ENCODE measurements around the gene FSHB.
"Not testable (repeated sequence)": the region's sequence is repeated elsewhere in the genome, so short reads cannot be mapped to it uniquely, and the experiment has no call there.

The FSHB gene

DNA sequence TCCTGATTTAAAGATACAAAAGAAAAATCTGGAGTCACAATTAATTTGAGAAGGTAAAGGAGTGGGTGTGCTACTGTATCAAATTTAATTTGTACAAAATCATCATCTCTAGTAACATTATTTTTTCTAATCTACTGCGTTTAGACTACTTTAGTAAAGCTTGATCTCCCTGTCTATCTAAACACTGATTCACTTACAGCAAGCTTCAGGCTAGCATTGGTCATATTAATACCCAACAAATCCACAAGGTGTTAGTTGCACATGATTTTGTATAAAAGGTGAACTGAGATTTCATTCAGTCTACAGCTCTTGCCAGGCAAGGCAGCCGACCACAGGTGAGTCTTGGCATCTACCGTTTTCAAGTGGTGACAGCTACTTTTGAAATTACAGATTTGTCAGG lies at the start of gene FSHB:
FSHB (plus strand) TSS at position 301 of the 400 bp plus-strand sequence. CDS start 889 bp downstream, outside the sequence.
- DNase-seq = no peak

DNA sequence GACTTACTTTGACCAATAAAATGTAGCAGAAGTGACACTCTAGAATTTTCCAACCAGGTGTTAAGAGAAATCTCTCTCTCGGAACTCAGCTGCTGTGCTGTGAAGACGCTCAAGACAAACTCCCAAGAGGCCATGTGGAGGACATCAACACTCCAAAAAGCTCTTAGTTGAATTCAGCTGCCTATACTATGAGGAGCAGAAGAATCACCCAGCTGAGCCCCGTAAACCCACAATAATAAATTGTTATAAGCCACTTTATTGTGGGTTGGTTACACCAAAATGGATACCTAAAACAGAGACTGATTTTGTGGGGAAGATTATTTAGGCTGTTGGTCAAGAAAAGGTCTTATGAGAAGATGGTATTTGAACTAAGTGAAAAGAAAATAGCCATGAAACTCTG lies 44.1 kb upstream of the FSHB start:
- no peak for DNase-seq

DNA sequence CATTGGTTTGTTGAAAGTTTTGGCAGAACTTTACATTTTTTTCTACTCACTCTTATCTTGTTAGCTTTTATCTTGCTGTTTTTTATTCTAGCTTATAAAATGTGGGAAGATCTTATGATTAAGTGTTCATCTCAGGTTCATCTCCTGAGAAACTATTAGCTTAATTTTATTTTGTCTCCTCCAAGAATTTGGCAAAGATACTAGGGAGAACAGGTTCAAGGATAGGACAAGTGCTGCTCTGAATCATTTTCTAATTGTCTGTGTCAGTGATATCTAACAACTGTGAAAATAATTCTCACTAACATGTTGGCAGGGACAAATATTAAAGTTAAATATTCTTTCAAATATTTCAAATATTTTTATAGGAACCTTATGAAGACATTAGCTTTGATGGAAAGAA lies 38.2 kb upstream of the FSHB start:
- no peak for DNase-seq

DNA sequence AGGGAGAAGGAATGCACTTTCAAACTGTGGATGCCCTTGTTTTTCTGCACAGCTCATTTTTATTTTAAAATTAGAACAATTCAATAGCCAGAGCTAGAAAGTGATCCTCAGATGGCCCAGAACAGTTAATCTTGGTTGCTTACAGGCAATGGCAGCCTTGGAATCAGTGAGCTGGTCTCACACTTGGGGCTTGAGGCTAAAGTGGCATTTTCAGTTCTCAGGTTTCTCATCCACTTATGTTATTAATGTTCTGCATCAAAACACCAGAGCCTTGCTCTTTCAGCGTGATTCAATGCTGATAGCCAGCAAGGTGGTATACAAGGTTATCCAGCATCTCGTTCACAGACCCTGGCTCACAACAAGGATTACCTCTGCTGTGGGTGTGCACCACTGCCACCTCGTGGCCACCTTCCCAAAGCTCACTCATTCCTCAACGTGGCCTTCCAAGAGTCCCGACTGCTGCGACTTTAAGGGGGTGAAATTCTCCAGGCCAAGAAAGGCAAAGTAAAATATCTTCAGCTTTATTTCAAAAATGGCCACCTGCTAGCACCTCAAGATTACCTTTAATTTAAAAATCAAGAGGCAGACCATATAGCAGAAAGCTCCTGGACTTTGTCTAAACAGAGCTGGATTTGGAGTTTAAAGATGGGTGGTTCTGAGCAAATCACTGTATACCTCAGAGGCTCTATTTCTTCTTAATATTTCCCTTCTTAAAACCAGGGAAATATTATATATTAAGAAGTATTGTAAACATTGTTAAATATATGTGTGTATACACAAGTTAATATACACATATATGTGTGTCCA lies 34.2 kb upstream of the FSHB start:
- peak; percentile 42 for DNase-seq

DNA sequence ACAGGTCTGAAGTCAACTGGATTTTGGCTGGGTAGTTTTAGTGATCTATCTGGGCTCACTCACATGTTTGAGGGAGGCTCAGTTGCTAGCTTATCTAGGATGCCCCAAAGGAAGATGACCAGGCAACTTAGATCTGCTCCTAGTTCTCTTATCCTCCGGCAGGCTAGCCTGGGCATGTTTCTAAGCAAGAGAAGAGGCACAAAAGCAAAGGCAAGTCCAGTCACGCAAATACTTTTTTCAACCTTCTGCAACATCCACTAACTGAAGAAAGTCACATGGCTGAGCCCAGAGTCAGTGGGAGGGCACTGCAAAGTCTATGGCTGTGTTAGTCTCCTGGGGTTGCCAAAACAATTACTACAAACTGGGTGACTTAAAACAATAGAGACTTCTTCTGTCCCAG lies 32.9 kb upstream of the FSHB start:
- DNase-seq = no peak

DNA sequence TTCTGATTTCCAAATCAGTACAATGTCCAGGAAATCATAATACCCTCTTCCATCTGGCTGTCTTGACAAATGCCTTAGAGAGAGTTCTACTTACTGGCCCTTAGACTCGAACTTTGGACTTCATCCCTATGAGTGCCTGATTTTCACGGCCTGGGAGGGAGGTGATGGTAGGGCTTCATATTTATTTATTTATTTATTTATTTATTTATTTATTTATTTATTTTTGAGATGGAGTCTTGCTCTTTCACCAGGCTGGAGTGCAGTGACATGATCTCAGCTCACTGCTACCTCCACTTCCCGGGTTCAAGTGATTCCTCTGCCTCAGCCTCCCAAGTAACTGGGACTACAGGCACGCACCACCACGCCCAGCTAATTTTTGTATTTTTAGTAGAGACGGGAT lies 27.8 kb upstream of the FSHB start:
- not testable (repeated sequence) for DNase-seq

DNA sequence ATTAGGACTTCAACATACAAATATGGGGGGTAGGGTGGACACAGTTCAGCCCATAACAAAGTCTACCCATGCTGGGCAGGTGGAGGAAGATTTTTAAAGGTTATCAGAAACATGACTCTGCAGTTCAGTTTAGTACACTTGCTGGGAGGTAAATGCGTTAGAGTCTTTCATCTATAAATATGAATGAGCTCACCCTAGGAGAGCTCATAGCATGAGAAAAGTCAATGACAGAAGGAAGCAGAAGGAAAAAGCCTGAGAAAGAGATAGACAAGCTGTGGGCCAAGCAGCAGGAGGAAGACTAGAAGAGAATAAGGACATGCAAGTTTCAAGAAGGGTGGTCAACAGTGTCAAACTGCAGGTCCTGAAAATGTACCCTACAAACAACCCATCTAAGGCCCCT lies 27.0 kb upstream of the FSHB start:
- DNase-seq = no peak

DNA sequence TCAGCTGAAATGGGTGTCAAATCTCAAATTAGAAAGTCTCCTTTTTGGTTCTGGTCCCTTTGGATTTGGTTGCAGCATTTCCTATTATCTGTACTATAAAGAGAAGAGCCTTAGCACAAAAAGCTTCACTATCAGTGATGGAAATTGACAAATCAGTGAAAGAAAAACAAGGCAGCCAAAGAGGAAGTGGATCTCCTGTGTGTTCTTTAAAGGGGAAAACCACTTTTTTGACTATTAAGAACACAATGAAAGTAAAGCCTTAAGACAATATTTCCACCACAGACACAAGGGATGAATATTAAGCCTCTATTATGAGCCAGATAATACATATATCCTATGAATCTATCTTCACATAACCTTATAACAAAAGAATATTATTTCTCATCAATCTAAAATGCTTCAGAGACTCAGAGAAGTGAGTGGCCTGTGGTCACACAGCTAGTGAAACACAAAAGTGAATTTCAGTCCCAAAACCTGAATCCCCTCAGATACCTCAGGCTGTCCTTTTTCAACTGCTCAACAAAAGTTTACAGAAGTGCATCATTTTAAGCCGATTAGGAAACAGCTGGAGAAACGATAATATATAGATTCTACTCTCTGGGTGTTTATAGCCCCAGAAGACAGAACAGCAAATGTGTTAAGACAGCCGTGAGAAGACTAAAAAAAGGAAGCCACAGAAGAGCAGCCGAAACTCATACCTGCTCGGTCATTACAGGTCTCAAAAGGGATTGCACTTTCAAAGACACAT lies 24.4 kb upstream of the FSHB start:
- DNase-seq = no peak

DNA sequence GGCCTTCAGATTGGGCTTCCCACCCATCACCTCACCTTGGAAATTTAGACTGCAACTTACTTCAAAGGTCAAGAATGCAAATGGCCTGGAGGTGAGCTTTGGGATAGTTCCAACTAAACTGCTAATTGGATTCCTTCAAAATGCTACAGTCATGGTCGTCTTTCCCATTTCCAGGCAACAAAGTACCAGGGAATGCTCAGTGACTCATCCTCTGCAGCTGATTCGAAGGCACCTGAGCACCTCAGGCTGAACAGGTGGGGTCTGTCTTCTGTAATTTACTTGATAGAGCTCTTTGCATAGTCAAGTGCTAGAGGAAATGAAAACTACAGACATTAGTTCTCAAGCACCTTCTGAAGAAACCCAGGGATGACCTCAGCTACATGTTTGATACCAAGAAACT lies 20.5 kb upstream of the FSHB start:
- no peak for DNase-seq

DNA sequence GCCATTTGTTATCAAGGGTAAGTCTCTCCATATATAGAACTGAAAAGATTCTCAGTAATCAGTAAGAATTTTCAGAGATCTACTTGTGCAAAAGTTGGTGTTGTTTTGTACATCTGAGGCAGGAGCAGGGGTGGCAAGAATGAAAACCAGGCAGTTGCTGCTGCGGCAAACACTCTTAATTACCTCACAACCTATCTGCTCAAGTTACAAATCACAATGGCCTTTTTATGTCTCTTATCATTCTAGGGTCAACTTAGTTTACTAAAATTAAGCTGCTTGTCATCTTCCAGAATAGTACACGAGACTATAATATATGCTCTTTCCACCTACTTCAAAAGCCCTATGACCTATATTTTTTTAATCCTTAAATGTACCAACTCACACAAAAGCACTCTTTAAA lies 14.3 kb upstream of the FSHB start:
- DNase-seq = no peak

DNA sequence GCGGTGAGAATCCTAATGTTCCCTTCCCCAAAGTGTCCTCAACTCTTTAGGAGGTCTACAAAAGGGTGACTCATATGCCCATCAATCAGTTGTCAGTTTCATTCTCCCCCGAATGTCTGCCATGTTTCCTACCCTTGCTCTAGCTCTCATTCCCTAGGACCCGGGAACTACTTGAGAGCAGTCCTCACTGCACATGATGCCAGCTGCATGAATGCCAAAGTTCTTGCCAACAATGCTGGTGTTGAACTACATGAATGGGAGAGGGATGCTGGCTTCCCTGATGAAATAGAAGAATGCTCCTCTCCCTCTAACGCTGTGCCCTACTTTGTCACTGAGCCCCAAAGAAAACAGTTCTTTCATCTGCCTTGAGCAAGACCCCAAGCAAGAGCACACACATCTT lies 12.5 kb upstream of the FSHB start:
- DNase-seq = no peak

DNA sequence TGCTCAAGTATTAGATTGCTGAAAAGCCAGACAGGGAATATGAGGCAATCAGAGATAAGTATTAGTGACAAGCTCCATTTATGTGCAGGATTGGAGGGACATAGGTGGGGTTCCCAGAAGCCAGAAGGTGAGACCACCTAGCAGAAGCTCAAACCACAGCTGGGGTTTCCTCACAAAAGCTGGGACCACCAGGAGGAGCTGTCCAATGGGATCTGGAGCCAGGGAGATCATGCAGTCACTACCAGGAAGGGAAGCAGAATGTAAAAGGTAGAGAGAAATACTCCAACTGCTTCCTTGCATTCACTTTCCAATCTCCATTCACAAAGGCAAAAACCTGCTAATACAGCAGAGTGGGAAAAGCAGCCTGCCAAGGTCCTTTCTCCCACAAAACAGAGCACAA lies 5.2 kb upstream of the FSHB start:
- DNase-seq = no peak

DNA sequence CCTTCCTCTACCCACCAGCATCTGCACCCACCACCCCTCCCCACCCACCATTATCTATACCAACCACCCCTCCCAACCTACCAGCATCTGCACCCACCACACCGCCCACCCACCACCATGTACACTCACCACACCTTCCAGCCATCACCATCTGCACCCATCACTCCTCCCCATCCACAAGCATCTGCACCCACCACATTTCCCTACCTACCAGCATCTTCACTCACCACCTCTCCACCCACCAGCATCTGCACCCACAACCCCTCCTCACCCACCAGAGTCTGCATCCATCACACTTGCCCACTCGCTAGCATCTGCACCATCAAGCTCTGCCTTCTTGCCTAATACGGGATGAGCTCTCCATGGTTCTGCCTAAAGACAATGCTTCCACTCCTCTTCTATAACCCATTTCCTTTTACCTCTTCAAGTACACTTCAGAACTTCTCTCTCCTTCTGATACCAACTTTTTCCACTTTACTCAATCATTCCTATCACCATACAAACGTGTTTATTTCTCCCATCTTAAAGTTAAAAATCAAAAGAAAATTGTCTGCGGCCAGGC lies 2.4 kb upstream of the FSHB start:
- no peak for DNase-seq

DNA sequence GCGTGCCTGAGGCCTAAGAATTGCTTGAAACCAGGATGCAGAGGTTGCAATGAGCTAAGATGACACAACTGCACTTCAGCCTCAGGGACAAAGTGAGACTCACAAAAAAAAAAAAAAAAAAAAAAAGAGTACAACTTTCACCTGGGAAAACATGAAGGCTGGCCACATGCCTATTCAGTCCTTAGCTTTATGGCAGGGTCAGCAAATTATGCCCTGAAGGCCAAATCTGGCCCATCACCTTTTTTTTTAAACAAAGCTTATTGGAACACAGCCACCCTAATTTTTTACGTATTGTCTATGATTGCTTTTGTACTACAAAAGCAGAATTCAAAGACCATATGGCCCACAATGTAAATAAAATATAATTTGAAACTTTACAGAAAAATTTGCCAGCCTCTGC lies 8.2 kb downstream of the FSHB start:
- no peak for DNase-seq

DNA sequence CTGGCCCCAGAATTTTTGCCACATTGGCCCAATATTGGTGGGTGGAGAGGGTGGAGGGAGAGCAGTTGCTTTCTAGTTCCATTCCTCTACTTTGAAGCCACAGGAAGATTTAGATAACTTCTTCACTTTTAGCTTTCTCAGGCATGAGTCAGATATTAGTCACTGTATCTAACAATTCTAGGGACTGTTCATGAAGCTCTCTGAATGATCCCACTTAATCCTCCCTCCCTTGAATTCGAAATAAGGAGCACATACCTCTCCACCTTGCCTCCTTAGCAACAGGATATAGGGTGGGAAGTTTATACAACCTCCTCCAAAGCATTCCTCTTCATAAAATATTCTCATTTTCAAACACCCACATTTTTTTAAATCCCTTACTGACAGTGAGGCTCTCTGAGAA lies 13.5 kb downstream of the FSHB start:
- no peak for DNase-seq

DNA sequence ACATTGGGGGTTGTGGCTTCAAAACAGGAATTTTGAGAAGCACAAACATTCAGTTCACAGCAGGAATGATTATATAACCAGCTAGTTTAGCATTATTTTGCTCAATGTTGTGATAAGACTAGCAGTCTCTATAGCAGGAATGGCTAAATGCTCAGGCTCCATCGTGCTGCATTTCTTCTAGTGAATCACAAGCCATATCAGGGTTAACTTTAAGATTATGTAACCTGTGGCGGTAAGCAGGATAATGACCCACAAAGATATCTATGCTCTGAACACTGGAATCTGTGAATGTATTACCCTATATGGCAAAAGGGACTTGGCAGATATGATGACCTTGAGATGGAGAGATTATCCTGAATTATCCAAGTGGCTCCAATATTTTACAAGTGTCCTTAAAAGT lies 14.8 kb downstream of the FSHB start:
- no peak for DNase-seq

DNA sequence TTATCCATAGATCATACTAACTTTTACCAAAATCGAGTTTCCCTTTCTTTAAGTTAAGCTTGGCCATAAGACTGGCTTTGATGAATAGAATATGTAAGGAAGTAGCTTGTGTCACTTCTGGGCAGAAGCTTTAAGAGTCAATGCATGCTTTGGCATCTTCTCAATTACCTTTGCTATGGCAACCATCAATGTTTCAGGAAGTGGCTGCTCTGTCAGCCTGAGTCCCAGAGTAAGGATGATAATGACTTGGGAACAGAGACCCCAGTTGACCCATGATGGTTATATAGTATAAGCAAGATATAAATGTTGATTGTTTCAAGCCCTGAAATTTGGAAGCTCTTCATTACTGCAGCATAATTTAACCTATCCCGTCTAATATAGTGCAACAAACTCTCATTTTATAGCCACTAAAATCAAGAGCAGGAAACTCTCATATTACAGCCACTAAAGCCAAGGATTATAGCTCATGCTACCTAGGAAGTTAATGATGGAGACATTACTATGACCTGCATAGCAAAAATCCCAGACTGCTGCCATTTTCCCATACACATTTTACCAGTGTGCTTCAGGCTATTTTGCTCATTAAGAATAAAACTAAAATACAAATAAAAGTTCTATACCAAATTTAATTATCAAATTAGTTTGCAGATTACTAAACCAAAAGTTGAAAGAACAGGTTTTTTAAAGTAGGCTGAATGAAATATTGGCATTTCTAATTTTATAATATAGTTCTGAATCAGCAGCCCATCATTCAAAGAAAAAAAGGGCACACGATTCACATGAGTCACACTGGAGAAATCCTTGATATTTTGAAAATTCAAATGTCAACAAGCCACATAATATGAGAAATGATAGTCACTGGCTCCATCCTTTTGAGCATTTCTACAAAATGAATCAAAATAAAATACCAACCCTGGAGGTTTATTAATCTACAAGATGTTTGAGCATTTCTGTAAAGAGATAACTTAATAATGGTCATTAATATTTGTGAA lies 23.8 kb downstream of the FSHB start:
- no peak for DNase-seq

DNA sequence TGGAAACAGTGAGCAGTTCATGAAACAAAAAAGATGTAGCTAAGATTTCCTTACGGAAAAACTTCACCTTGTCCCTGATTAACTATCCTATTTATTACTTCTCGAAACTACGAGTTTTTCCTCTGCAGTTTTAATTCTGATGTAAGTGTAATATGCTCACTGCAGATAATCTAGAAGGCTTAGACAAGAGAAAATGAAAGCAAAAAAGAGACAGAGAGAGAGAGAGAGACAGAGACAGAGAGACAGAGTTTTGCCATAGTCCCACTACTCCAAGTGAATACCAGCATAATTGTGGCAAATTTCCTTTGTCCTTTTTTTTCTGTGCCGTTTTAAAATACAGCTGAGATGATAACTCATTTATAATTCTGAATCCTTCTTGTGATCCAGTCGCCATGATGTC lies 24.8 kb downstream of the FSHB start:
- DNase-seq = no peak

DNA sequence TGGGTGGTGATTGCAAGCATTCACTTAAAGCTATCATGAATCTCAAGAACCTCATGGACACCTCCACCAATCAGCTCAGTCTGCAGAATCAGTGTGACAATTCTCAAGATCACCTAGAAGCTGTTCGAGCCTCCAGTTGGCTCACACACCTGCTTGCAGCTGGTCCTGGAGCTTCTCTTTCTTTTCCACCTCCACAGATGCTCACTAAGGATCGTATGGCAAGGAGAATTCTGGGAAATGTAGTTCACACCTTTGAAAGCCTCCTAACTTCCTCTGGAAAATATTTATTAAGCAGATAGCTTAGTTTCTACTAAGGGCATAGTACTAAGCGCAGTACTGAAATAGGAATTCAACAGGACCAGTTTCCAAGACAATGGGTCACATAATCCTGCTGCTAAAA lies 26.2 kb downstream of the FSHB start:
- no peak for DNase-seq

DNA sequence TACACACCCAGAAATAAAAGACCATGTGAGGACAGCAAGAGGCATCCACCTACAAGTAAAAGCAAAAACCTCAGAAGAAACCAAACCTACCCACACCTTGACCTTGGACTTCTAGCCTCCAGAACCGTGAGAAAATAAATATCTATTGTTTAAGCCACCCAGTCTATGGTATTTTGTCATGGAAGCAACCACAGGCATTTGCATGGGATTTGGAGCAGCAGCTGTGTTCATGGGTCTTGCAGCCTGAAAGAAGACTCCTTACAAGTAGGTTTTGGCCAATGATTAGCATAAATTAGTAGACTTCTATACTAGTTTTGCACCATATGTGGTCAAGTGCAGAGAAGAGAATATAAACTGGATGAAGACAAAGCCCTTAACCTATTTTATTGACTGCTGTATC lies 27.9 kb downstream of the FSHB start:
- DNase-seq = no peak

DNA sequence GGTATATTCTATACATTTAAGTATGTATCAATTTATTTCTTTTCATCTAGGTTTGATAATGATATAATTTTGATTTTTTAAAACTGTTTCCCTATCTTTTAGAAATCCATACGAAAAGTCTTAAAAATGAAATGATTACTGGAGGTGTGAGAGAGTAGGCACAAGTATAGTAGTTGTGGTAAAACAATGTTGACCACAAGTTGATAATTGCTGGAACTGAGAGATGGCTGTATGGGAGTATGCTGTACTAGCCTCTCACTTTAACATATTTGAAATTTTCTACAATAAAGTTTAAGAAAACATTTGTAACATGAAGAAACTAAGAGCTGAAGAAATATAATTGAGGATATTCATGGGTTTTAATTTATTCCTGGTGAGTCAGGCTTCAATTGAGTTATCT lies 30.0 kb downstream of the FSHB start:
- no peak for DNase-seq

DNA sequence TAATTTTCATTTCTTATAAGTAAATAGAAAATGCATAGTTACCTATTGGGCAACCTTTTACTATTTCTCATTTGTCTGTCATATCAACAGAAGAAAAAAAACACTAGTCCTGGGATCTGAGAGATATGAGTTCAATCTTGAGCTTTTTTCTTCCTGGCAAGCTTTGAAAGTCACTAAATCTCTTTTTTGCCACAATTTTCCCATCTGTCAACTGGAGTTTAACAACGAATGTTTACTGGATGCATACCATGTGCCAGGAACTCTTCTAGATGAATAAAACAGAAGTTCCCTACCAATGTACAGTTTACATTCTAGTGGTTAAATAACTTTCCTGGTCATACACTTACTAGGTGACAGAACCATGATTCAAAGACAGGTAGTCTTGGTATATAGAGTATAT lies 31.0 kb downstream of the FSHB start:
- DNase-seq = no peak

DNA sequence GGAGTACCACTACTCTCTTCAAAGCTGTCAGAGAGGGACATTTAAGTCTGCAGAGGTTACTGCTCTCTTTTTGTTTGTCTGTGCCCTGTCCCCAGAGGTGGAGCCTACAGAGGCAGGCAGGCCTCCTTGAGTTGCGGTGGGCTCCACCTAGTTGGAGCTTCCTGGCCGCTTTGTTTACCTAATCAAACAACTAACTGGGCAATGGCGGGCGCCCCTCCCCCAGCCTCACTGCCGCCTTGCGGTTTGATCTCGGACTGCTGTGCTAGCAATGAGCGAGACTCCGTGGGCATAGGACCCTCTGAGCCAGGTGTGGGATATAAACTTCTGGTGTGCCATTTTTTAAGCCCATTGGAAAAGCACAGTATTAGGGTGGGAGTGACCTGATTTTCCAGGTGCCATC lies 37.8 kb downstream of the FSHB start:
- not testable (repeated sequence) for DNase-seq

Measured in activated naive CD4-positive, alpha-beta T cell treated with Interleukin-2 at 50 U/mL for 16 hours (primary cell).